ENCODE measurements around the gene ZFYVE9.
"Not testable (repeated sequence)": the region's sequence is repeated elsewhere in the genome, so short reads cannot be mapped to it uniquely, and the experiment has no call there.

ZFYVE9 gene

GRCh38 chr1:52365071-52365745, 223.3 kb downstream of the ZFYVE9 start:
- DNase-seq (ENCODE audit: low spot score) (peak; percentile 41), FAIRE-seq (no peak)

- DNase-seq (ENCODE audit: low spot score) (peak; percentile 96), FAIRE-seq (peak; percentile 76)
Measured at GRCh38 chr1:52365746-52366516, 224.0 kb downstream of the ZFYVE9 start, which contains the start of gene CC2D1B. CC2D1B (minus strand) TSS chr1:52366205; CDS start chr1:52364620, 1,585 bp downstream.

GRCh38 chr1:52366517-52366827, 224.6 kb downstream of the ZFYVE9 start:
- DNase-seq (ENCODE audit: low spot score) (no peak), FAIRE-seq (no peak)

DNA sequence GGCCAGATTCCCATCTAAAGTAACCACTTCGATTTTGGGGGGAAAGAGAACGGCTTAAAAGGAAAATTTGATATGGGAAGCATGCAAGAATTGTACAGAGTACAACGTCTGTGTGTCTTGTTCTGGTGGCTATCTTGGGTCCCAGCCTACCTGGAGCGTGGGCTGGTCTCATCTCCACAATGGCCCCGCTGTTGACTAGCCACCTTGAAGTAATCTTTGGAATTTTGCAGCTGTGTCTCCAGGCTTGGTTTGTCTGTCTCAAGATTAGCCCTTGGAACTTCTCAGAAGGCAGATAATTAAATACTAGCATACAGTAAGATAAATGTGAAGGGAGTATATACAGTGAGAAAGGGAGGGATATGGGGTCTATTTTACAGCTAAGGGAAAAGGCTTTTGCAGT, 225.4 kb downstream of the ZFYVE9 start:
- FAIRE-seq, result no peak

DNA sequence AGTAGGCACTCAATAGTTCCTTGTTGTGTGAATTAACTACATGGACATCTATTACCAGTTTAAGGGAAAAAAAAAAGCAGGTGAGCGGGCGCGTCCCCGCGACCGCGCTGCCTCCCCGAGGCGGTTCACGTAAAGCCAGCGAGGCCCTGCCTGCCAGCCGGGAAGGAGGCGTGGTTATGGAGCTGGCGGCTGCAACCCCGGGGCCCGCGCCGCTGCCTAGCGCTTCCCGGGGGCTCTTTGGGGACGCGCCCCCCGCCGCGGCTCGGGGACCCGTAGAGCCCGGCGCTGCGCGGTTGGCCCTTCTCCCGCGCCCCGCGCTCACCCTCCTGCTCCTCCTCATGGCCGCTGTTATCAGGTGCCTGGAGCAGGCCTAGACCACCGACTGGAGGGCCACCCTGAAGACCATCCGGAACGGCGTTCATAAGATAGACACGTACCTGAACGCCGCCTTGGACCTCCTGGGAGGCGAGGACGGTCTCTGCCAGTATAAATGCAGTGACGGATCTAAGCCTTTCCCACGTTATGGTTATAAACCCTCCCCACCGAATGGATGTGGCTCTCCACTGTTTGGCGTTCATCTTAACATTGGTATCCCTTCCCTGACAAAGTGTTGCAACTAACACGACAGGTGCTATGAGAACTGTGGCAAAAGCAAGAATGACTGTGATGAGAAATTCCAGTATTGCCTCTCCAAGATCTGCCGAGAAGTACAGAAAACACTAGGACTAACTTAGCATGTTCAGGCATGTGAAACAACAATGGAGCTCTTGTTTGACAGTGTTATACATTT, 226.7 kb downstream of the ZFYVE9 start:
- DNase-seq (ENCODE audit: low spot score) (no peak), FAIRE-seq (no peak)

More for the DNA sequence above, 225.4 kb downstream of the ZFYVE9 start:
- DNase-seq (ENCODE audit: low spot score), result no peak

DNA sequence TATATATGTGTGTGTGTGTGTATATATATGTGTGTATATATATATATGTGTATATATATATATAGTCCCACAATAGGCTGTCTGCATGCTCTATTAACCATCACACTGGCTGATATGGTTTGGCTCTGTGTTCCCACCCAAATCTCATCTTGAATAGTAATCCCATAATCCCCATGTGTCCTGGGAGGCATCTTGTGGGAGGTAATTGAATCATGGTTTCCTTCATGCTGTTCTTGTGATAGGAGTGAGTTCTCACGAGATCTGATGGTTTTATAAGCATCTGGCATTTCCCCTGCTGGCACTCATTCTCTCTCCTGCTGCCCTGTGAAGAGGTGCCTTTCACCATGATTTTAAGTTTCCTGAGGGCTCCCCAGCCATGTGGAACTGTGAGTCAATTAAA, 228.0 kb downstream of the ZFYVE9 start:
- not testable (repeated sequence) for FAIRE-seq

DNA sequence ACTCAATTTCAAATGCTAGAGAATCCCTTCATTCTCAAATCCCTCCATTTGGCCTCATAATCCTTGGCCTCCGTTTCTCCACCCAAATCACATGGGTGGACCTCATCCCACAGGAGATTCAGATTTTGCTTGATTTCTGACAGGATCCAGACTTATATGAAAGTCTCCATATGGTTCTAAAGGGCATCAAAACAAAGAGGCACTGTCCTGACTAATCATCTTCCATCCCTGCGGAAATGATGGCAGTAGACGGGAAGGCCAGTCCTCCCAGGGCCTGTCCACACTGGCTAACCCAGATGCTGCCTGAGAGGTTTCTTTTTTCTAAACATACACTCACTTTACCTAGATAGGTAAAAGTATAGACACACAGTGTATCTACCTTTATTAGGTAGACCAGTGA, 243.5 kb downstream of the ZFYVE9 start:
- DNase-seq (ENCODE audit: low spot score) (no peak), FAIRE-seq (no peak)

More for the DNA sequence above, 228.0 kb downstream of the ZFYVE9 start:
- not testable (repeated sequence) for DNase-seq (ENCODE audit: low spot score)

- DNase-seq (ENCODE audit: low spot score), result no peak
- no peak for FAIRE-seq
Measured at GRCh38 chr1:52386458-52386857, 244.6 kb downstream of the ZFYVE9 start.

GRCh38 chr1:52393174-52393573, 251.3 kb downstream of the ZFYVE9 start:
- FAIRE-seq, result no peak
- DNase-seq (ENCODE audit: low spot score), result no peak

All from RCC 7860 (cell line).